RWPE2 (cell line): ENCODE measurements around the gene RIN1.

ENCODE experiments used
- ATAC-seq: fragments of 200-7000 bp; cut with Tn5 transposase; 3 replicates; pipeline ENCODE4 v1.9.1; 2021; ENCODE audit warnings: low read depth
- DNase-seq: peaks from one replicate; pipeline ENCODE4 v3.0.0-alpha.2; 2020; ENCODE audit warnings: low spot score
- H3K27ac ChIP-seq: fragments of 450-650 bp; 2 replicates; pipeline ENCODE4 v1.5.1; 2017; ENCODE audit warnings: mild to moderate bottlenecking; ENCODE audit not compliant: poor library complexity, severe bottlenecking
- H3K27me3 ChIP-seq: fragments of 250-450 bp; sonication (Bioruptor Pico); 2 replicates; pipeline ENCODE4 v1.5.1; 2021; ENCODE audit warnings: mild to moderate bottlenecking, moderate library complexity; ENCODE audit not compliant: insufficient read depth, poor library complexity, severe bottlenecking
- H3K36me3 ChIP-seq: fragments of 250-450 bp; sonication (Bioruptor Pico); 2 replicates; pipeline ENCODE4 v1.5.1; 2020; ENCODE audit warnings: low read depth, mild to moderate bottlenecking, moderate library complexity
- H3K4me1 ChIP-seq: fragments of 250-450 bp; sonication (Bioruptor Pico); 2 replicates; pipeline ENCODE4 v1.5.1; 2021; ENCODE audit warnings: mild to moderate bottlenecking, moderate library complexity; ENCODE audit not compliant: insufficient read depth, poor library complexity, severe bottlenecking
- H3K4me3 ChIP-seq: fragments of 250-450 bp; sonication (Bioruptor Pico); 2 replicates; pipeline ENCODE4 v1.5.1; 2021; ENCODE audit warnings: mild to moderate bottlenecking, moderate library complexity; ENCODE audit not compliant: severe bottlenecking
- H3K9me3 ChIP-seq: fragments of 250-450 bp; sonication (Bioruptor Pico); 2 replicates; pipeline ENCODE4 v1.5.1; 2021; ENCODE audit warnings: mild to moderate bottlenecking, moderate library complexity; ENCODE audit not compliant: severe bottlenecking
- CTCF ChIP-seq: fragments of 450-650 bp; IDR thresholded peaks from one replicate; pipeline ENCODE4 v1.5.1; 2017; ENCODE audit warnings: mild to moderate bottlenecking, moderate library complexity; ENCODE audit not compliant: poor library complexity, severe bottlenecking

The RIN1 gene

GRCh38 chr11:66287211-66287888 is 48.9 kb downstream of the RIN1 start:
- Histone ChIP-seq H3K36me3 (peaks cover 13% of the 10 kb centered on the region; the same call in 1 of the 2 replicates), H3K27ac (no peak overlapping the region), H3K9me3 (no peaks in the 10 kb centered on the region), H3K27me3 (peaks cover 9% of the 10 kb centered on the region), H3K4me3 (no peak overlapping the region), H3K4me1 (peaks cover 7% of the 10 kb centered on the region)
- ATAC-seq (no peak), DNase-seq (no peak)
- no peak for TF ChIP-seq CTCF

GRCh38 chr11:66286699-66287098 is 49.5 kb downstream of the RIN1 start:
- peaks cover 13% of the 10 kb centered on the region; the same call in 1 of the 2 replicates for H3K36me3 ChIP-seq
- H3K9me3 ChIP-seq, result no peaks in the 10 kb centered on the region
- H3K4me3 ChIP-seq, result no peak overlapping the region
- TF ChIP-seq CTCF, result no peak
- DNase-seq (no peak), ATAC-seq (no peak)
- H3K27me3 ChIP-seq, result peaks cover 4% of the 10 kb centered on the region
- H3K27ac ChIP-seq, result no peak overlapping the region
- peaks cover 7% of the 10 kb centered on the region for H3K4me1 ChIP-seq

- DNase-seq (no peak), ATAC-seq (no peak)
- Histone ChIP-seq H3K36me3 (peaks cover 13% of the 10 kb centered on the region; the same call in 1 of the 2 replicates), H3K4me3 (no peak overlapping the region), H3K4me1 (peaks cover 7% of the 10 kb centered on the region), H3K9me3 (no peaks in the 10 kb centered on the region), H3K27ac (no peak overlapping the region), H3K27me3 (no peaks in the 10 kb centered on the region)
- no peak for TF ChIP-seq CTCF
Observed at GRCh38 chr11:66285250-66285947, 50.8 kb downstream of the RIN1 start.

- Histone ChIP-seq H3K36me3 (peaks cover 13% of the 10 kb centered on the region; the same call in 1 of the 2 replicates), H3K4me1 (peaks cover 4% of the 10 kb centered on the region), H3K27ac (no peak overlapping the region), H3K9me3 (no peaks in the 10 kb centered on the region), H3K4me3 (no peak overlapping the region), H3K27me3 (no peaks in the 10 kb centered on the region)
- DNase-seq, result no peak
- TF ChIP-seq CTCF, result no peak
- ATAC-seq, result no peak
Observed at GRCh38 chr11:66284526-66285078, 51.6 kb downstream of the RIN1 start.
